CD4-positive, CD25-positive, alpha-beta regulatory T cell (primary cell): Measurements from ENCODE around the gene RAD51B. TPM values are rescaled to one million over a fixed set of nuclear protein-coding genes. Genes with fewer than 3 reads are reported as not detected.
A peak's percentile ranks its signal among the peaks of the same experiment; 100 is the strongest.

Experiments
- ATAC-seq, 2 donors: fragments of 150-1000 bp; cut with Tn5 transposase; one replicate each; pipeline ENCODE4 v1.10.0; 2021; ENCODE audit warnings: low read depth in 2 of 2, moderate number of reproducible peaks in 2 of 2, moderate library complexity in 1 of 2
- DNase-seq, 3 donors: peaks; one replicate each; pipeline versions ENCODE4 v3.0.0 to v3.0.0-alpha.2; 2012 to 2022; ENCODE audit warnings: mixed read lengths in 1 of 3
- H3K27ac ChIP-seq: one replicate; pipeline ENCODE4 v1.7.0; 2013; ENCODE audit warnings: mild to moderate bottlenecking, low read length; ENCODE audit not compliant: insufficient read depth, poor library complexity, severe bottlenecking
- H3K27me3 ChIP-seq: one replicate; pipeline ENCODE4 v1.7.0; 2013; ENCODE audit warnings: low read length; ENCODE audit not compliant: control insufficient read depth, insufficient read depth
- H3K36me3 ChIP-seq: one replicate; pipeline ENCODE4 v1.7.0; 2013; ENCODE audit warnings: mild to moderate bottlenecking, low read length, moderate library complexity; ENCODE audit not compliant: control insufficient read depth, insufficient read depth
- H3K4me1 ChIP-seq: 2 replicates; pipeline ENCODE4 v1.7.0; 2013; ENCODE audit warnings: mild to moderate bottlenecking, low read length; ENCODE audit not compliant: insufficient read depth, control insufficient read depth, poor library complexity, severe bottlenecking
- H3K4me3 ChIP-seq: one replicate; pipeline ENCODE4 v1.7.0; 2013; ENCODE audit warnings: low read depth, mild to moderate bottlenecking, low read length, moderate library complexity
- H3K9me3 ChIP-seq, 2 experiments: 1 replicate in 1 of 2; 2 replicates in 1 of 2; pipeline ENCODE4 v1.7.0; 2013; ENCODE audit warnings: low read length in 2 of 2, mild to moderate bottlenecking in 1 of 2, moderate library complexity in 1 of 2; ENCODE audit not compliant: control insufficient read depth in 2 of 2
- H3K27ac Mint-ChIP-seq, 3 donors: one replicate each; pipeline ENCODE4 v1.8.0; 2020 to 2022; ENCODE audit warnings: mild to moderate bottlenecking in 3 of 3, mixed read lengths in 3 of 3, moderate library complexity in 2 of 3
- H3K27me3 Mint-ChIP-seq: one replicate; pipeline ENCODE4 v1.8.0; 2022; ENCODE audit warnings: mild to moderate bottlenecking, mixed read lengths
- H3K36me3 Mint-ChIP-seq: one replicate; pipeline ENCODE4 v1.8.0; 2020; ENCODE audit warnings: mixed read lengths
- H3K4me1 Mint-ChIP-seq, 4 donors: one replicate each; pipeline ENCODE4 v1.8.0; 2020 to 2022; ENCODE audit warnings: mixed read lengths in 4 of 4, mild to moderate bottlenecking in 1 of 4
- H3K4me3 Mint-ChIP-seq, 4 donors: one replicate each; pipeline ENCODE4 v1.8.0; 2020 to 2022; ENCODE audit warnings: mild to moderate bottlenecking in 4 of 4, mixed read lengths in 4 of 4, moderate library complexity in 3 of 4
- H3K9me3 Mint-ChIP-seq, 7 donors: one replicate each; pipeline ENCODE4 v1.8.0; 2020 to 2022; ENCODE audit warnings: mixed read lengths in 7 of 7, mild to moderate bottlenecking in 3 of 7, moderate library complexity in 2 of 7
- polyA plus RNA-seq, 4 donors: library from polyadenylated mRNA; unstranded; fragments of 300-500 nt; fragmentation: Illumina TruSeq; gene quantifications; one replicate each; pipeline ENCODE4 v1.2.3, GENCODE V29; 2021
- total RNA-seq: library from RNA; stranded (reverse); gene quantifications from one replicate; pipeline ENCODE4 v1.2.3, GENCODE V29; 2022

RAD51B gene
- total and polyA plus RNA-seq, 5 donors from 2014 or later, result 19.1 to 40.2 (median 28.1) TPM

- Histone ChIP-seq H3K27ac (no peak overlapping the region), H3K27me3 (no peaks in the 10 kb centered on the region), H3K36me3 (no peaks in the 10 kb centered on the region), H3K4me1 (peaks cover 40% of the 10 kb centered on the region), H3K4me3 (peak overlapping the region; percentile 12), H3K9me3 (no peaks in the 10 kb centered on the region)
- DNase-seq, result peak in 1 of 3 donors; percentile 55
- H3K9me3 Mint-ChIP-seq, result no peaks in the 10 kb centered on the region
- no peaks in the 10 kb centered on the region for H3K36me3 Mint-ChIP-seq
- H3K4me3 Mint-ChIP-seq, result peak overlapping the region in 3 of 4 donors; percentile 14 to 29 (median 17)
- no peaks in the 10 kb centered on the region for H3K27me3 Mint-ChIP-seq
- peaks cover 45 to 71% (median 61%) of the 10 kb centered on the region in 4 donors for H3K4me1 Mint-ChIP-seq
- peak; percentile 14 to 35 for ATAC-seq
- peak overlapping the region in 2 of 3 donors; percentile 38 to 43 for H3K27ac Mint-ChIP-seq
These were observed 452.4 kb downstream of the RAD51B start for GRCh38 chr14:68271913-68272391.

- no peaks in the 10 kb centered on the region for H3K9me3 Mint-ChIP-seq
- Histone ChIP-seq H3K27ac (no peak overlapping the region), H3K4me1 (peaks cover 25% of the 10 kb centered on the region), H3K27me3 (no peaks in the 10 kb centered on the region), H3K9me3 (no peaks in the 10 kb centered on the region), H3K4me3 (no peak overlapping the region), H3K36me3 (no peaks in the 10 kb centered on the region)
- H3K4me3 Mint-ChIP-seq, result no peak overlapping the region
- H3K27me3 Mint-ChIP-seq, result peaks cover 4% of the 10 kb centered on the region
- DNase-seq, result no peak
- no peaks in the 10 kb centered on the region for H3K36me3 Mint-ChIP-seq
- ATAC-seq, result no peak
- H3K4me1 Mint-ChIP-seq, result peaks cover 32 to 57% (median 49%) of the 10 kb centered on the region in 4 donors
- no peak overlapping the region for H3K27ac Mint-ChIP-seq
These were observed 453.8 kb downstream of the RAD51B start for GRCh38 chr14:68273413-68273812.

GRCh38 chr14:68274725-68275124 lies 455.1 kb downstream of the RAD51B start:
- peaks cover 28 to 50% (median 40%) of the 10 kb centered on the region in 4 donors for H3K4me1 Mint-ChIP-seq
- no peak overlapping the region for H3K27ac ChIP-seq
- no peak overlapping the region for H3K4me3 ChIP-seq
- peaks cover 22% of the 10 kb centered on the region for H3K4me1 ChIP-seq
- DNase-seq (no peak), ATAC-seq (peak in 1 of 2 donors; percentile 57)
- H3K36me3 ChIP-seq, result no peaks in the 10 kb centered on the region
- no peaks in the 10 kb centered on the region for H3K9me3 Mint-ChIP-seq
- no peaks in the 10 kb centered on the region for H3K27me3 ChIP-seq
- H3K9me3 ChIP-seq, result no peaks in the 10 kb centered on the region
- H3K27me3 Mint-ChIP-seq, result peaks cover 4% of the 10 kb centered on the region
- no peaks in the 10 kb centered on the region for H3K36me3 Mint-ChIP-seq
- peak overlapping the region; percentile 43 to 76 (median 62) for H3K27ac Mint-ChIP-seq
- H3K4me3 Mint-ChIP-seq, result peak overlapping the region in 2 of 4 donors; percentile 16 to 45

GRCh38 chr14:68278576-68279436 lies 459.2 kb downstream of the RAD51B start:
- H3K27me3 Mint-ChIP-seq, result peaks cover 4% of the 10 kb centered on the region
- peak overlapping the region in 1 of 3 donors; percentile 26 for H3K27ac Mint-ChIP-seq
- no peaks in the 10 kb centered on the region for H3K36me3 ChIP-seq
- no peaks in the 10 kb centered on the region for H3K27me3 ChIP-seq
- H3K9me3 Mint-ChIP-seq, result no peaks in the 10 kb centered on the region
- H3K9me3 ChIP-seq, result no peaks in the 10 kb centered on the region
- H3K4me1 Mint-ChIP-seq, result peaks cover 36 to 72% (median 48%) of the 10 kb centered on the region in 4 donors
- H3K4me1 ChIP-seq, result peaks cover 38% of the 10 kb centered on the region
- ATAC-seq (no peak), DNase-seq (no peak)
- H3K4me3 ChIP-seq, result no peak overlapping the region
- H3K27ac ChIP-seq, result no peak overlapping the region
- no peaks in the 10 kb centered on the region for H3K36me3 Mint-ChIP-seq
- peak overlapping the region in 1 of 4 donors; percentile 8 for H3K4me3 Mint-ChIP-seq

- Mint-ChIP-seq H3K27ac (no peak overlapping the region), H3K4me1 (peaks cover 30 to 72% (median 49%) of the 10 kb centered on the region in 4 donors), H3K4me3 (no peak overlapping the region), H3K9me3 (no peaks in the 10 kb centered on the region), H3K36me3 (no peaks in the 10 kb centered on the region), H3K27me3 (peaks cover 4% of the 10 kb centered on the region)
- no peaks in the 10 kb centered on the region for H3K27me3 ChIP-seq
- no peak overlapping the region for H3K27ac ChIP-seq
- H3K36me3 ChIP-seq, result no peaks in the 10 kb centered on the region
- H3K4me1 ChIP-seq, result peaks cover 44% of the 10 kb centered on the region
- DNase-seq (no peak), ATAC-seq (no peak)
- no peak overlapping the region for H3K4me3 ChIP-seq
- no peaks in the 10 kb centered on the region for H3K9me3 ChIP-seq
These were observed 459.8 kb downstream of the RAD51B start for GRCh38 chr14:68279437-68279720.

- no peaks in the 10 kb centered on the region for H3K9me3 ChIP-seq
- ATAC-seq, result no peak
- Mint-ChIP-seq H3K27ac (peak overlapping the region in 1 of 3 donors; percentile 67), H3K9me3 (no peaks in the 10 kb centered on the region), H3K4me3 (no peak overlapping the region), H3K4me1 (peaks cover 28 to 73% (median 48%) of the 10 kb centered on the region in 4 donors), H3K36me3 (no peaks in the 10 kb centered on the region), H3K27me3 (peaks cover 4% of the 10 kb centered on the region)
- no peak overlapping the region for H3K4me3 ChIP-seq
- peaks cover 44% of the 10 kb centered on the region for H3K4me1 ChIP-seq
- H3K36me3 ChIP-seq, result no peaks in the 10 kb centered on the region
- no peak overlapping the region for H3K27ac ChIP-seq
- DNase-seq, result no peak
- H3K27me3 ChIP-seq, result no peaks in the 10 kb centered on the region
These were observed 460.2 kb downstream of the RAD51B start for GRCh38 chr14:68279777-68280233.

- Histone ChIP-seq H3K27ac (no peak overlapping the region), H3K9me3 (no peaks in the 10 kb centered on the region), H3K27me3 (no peaks in the 10 kb centered on the region), H3K36me3 (no peaks in the 10 kb centered on the region), H3K4me1 (peaks cover 50% of the 10 kb centered on the region), H3K4me3 (no peak overlapping the region)
- H3K27me3 Mint-ChIP-seq, result peaks cover 4% of the 10 kb centered on the region
- H3K4me3 Mint-ChIP-seq, result peak overlapping the region in 2 of 4 donors; percentile 21 to 30
- peaks cover 38 to 76% (median 53%) of the 10 kb centered on the region in 4 donors for H3K4me1 Mint-ChIP-seq
- peak overlapping the region; percentile 95 to 99 (median 98) for H3K27ac Mint-ChIP-seq
- no peaks in the 10 kb centered on the region for H3K36me3 Mint-ChIP-seq
- DNase-seq (no peak), ATAC-seq (no peak)
- no peaks in the 10 kb centered on the region for H3K9me3 Mint-ChIP-seq
These were observed 461.9 kb downstream of the RAD51B start for GRCh38 chr14:68281497-68281896.
